Mesendoderm (in vitro differentiated cells): ENCODE results near the gene ABLIM3.
"Not testable (repeated sequence)": the region's sequence is repeated elsewhere in the genome, so short reads cannot be mapped to it uniquely, and the experiment has no call there.

Experiments
- DNase-seq: peaks from one replicate; pipeline ENCODE4 v3.0.0; 2013
- H2AK5ac ChIP-seq: 2 replicates; pipeline ENCODE4 v1.6.1; 2013; ENCODE audit warnings: low read length, inconsistent platforms
- H2BK120ac ChIP-seq: 2 replicates; pipeline ENCODE4 v1.6.1; 2013; ENCODE audit warnings: low read depth, mild to moderate bottlenecking, low read length, moderate library complexity, mixed read lengths
- H2BK15ac ChIP-seq: replicated peaks from 2 replicates; pipeline ENCODE4 v1.6.1; 2013; ENCODE audit warnings: low read depth, mild to moderate bottlenecking, moderate library complexity
- H2BK5ac ChIP-seq: 2 replicates; pipeline ENCODE4 v1.6.1; 2013; ENCODE audit warnings: low read length, inconsistent platforms
- H3K18ac ChIP-seq: 2 replicates; pipeline ENCODE4 v1.6.1; 2013; ENCODE audit warnings: mild to moderate bottlenecking, low read length, mixed read lengths
- H3K23ac ChIP-seq: one replicate; pipeline ENCODE4 v1.6.1; 2013; ENCODE audit warnings: low read length
- H3K27ac ChIP-seq: 2 replicates; pipeline ENCODE4 v1.5.1; 2013; ENCODE audit warnings: low read depth, mild to moderate bottlenecking, inconsistent platforms, low read length, moderate library complexity
- H3K27me3 ChIP-seq: 2 replicates; pipeline ENCODE4 v1.6.1; 2013; ENCODE audit warnings: low read length, control low read depth, mild to moderate bottlenecking, inconsistent platforms; ENCODE audit not compliant: insufficient read depth, poor library complexity
- H3K36me3 ChIP-seq: 2 replicates; pipeline ENCODE4 v1.6.1; 2013; ENCODE audit warnings: low read length, inconsistent platforms; ENCODE audit not compliant: control insufficient read depth, insufficient read depth
- H3K4ac ChIP-seq: one replicate; pipeline ENCODE4 v1.6.1; 2013; ENCODE audit warnings: low read depth, mild to moderate bottlenecking, low read length, moderate library complexity
- H3K4me1 ChIP-seq: 2 replicates; pipeline ENCODE4 v1.6.1; 2013; ENCODE audit warnings: low read depth, low read length, inconsistent platforms; ENCODE audit not compliant: control insufficient read depth
- H3K4me2 ChIP-seq: 2 replicates; pipeline ENCODE4 v1.6.1; 2013; ENCODE audit warnings: low read length
- H3K4me3 ChIP-seq: 2 replicates; pipeline ENCODE4 v1.5.1; 2013; ENCODE audit warnings: mild to moderate bottlenecking, low read length
- H3K56ac ChIP-seq: one replicate; pipeline ENCODE4 v1.6.1; 2013; ENCODE audit warnings: low read length
- H3K79me1 ChIP-seq: 2 replicates; pipeline ENCODE4 v1.6.1; 2013; ENCODE audit warnings: low read length, inconsistent platforms
- H3K79me2 ChIP-seq: 2 replicates; pipeline ENCODE4 v1.6.1; 2013; ENCODE audit warnings: mild to moderate bottlenecking, low read length; ENCODE audit not compliant: control insufficient read depth, insufficient read depth
- H3K9ac ChIP-seq: 2 replicates; pipeline ENCODE4 v1.6.1; 2013; ENCODE audit warnings: low read length, inconsistent platforms
- H4K5ac ChIP-seq: one replicate; pipeline ENCODE4 v1.6.1; 2013; ENCODE audit warnings: low read length
- H4K8ac ChIP-seq: one replicate; pipeline ENCODE4 v1.6.1; 2013; ENCODE audit warnings: low read depth, mild to moderate bottlenecking, control low read depth, low read length, moderate library complexity
- WGBS: extraction: QIAGEN DNeasy Blood & Tissue Kit; methylation state at CpG from one replicate; pipeline ENCODE4 v1.1.7; 2013; ENCODE audit warnings: low lambda C conversion rate, missing lambda C conversion rate; ENCODE audit not compliant: insufficient coverage; ENCODE audit errors: extremely low coverage; 5-methylcytosine and 5-hydroxymethylcytosine counted together

The ABLIM3 gene

DNA sequence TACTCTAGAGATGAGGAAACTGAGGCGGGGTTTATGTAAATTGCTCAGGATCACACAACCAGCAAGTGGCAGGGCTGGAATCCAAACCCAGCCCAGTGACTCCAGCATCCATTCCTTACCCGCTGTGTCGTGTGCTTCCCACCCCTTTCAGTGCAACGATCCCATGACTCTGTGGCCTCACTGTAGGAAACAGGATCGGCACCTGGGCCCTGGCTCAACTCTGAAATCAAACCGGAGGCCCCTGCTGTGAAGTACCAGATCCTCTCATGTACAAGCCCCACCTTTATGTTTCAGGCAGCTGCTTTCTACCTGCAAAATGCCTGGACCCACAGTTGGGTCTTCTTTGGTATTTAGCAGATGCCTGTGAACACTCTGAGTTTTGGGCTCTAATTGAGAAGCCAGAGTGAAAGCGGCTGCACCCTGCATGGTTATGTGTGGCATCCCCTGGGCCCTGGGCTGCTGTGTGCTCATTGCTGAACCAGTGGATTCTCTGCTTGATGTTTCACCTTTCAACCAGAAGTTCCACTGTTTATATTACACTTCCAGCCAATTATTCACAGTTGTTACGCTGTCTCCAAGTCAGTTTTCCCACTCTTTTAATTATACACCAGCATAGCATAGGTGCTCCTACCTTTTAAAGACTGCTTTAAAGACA lies 36.7 kb downstream of the ABLIM3 start:
- H3K4me1 ChIP-seq, result no peaks in the 10 kb centered on the region
- no peak overlapping the region for H3K9ac ChIP-seq
- H2BK120ac ChIP-seq, result no peak overlapping the region
- H3K27ac ChIP-seq, result no peak overlapping the region
- H3K56ac ChIP-seq, result no peak overlapping the region
- H2BK5ac ChIP-seq, result no peak overlapping the region
- H2BK15ac ChIP-seq, result no peak overlapping the region
- no peaks in the 10 kb centered on the region for H3K36me3 ChIP-seq
- H3K18ac ChIP-seq, result no peak overlapping the region
- no peak overlapping the region for H3K4me2 ChIP-seq
- H3K79me1 ChIP-seq, result no peaks in the 10 kb centered on the region
- no CpG with 5 or more reads among the region's 8 CpGs for WGBS
- H4K5ac ChIP-seq, result no peak overlapping the region
- H3K23ac ChIP-seq, result no peak overlapping the region
- no peak overlapping the region for H4K8ac ChIP-seq
- no peak overlapping the region for H2AK5ac ChIP-seq
- H3K79me2 ChIP-seq, result no peaks in the 10 kb centered on the region
- H3K4me3 ChIP-seq, result no peak overlapping the region
- H3K27me3 ChIP-seq, result no peaks in the 10 kb centered on the region
- DNase-seq, result peak; percentile 63
- H3K4ac ChIP-seq, result no peak overlapping the region

DNA sequence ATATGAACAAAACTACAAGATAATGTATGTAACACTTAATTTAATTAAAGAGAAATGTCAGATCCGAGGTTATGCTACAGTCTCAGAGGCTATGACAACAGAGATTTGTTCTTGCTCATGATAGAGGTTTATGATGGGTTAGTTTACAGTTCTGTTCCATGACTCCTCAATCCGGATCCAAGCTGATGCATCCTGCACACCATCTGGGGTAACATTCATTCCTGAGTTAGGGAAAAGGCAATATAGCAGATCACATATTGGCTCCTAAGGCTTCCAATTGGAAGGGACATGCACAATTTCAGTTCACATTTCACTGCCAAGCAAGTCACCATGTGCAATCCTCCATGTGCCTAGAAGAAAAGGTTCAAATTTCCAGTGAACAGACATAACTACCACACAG lies 40.4 kb downstream of the ABLIM3 start:
- Histone ChIP-seq H3K4ac (no peak overlapping the region), H3K18ac (no peak overlapping the region), H3K27ac (no peak overlapping the region), H3K79me1 (no peaks in the 10 kb centered on the region), H3K9ac (no peak overlapping the region), H3K4me3 (no peak overlapping the region), H3K36me3 (no peaks in the 10 kb centered on the region), H3K23ac (no peak overlapping the region), H4K8ac (no peak overlapping the region), H3K27me3 (no peaks in the 10 kb centered on the region), H2BK15ac (no peak overlapping the region), H3K56ac (no peak overlapping the region), H3K4me1 (no peaks in the 10 kb centered on the region), H3K79me2 (no peaks in the 10 kb centered on the region), H2AK5ac (no peak overlapping the region), H4K5ac (no peak overlapping the region), H3K4me2 (no peak overlapping the region), H2BK120ac (no peak overlapping the region), H2BK5ac (no peak overlapping the region)
- no peak for DNase-seq
- no CpG with 5 or more reads among the region's 2 CpGs for WGBS

GRCh38 chr5:149182241-149182640 lies 40.9 kb downstream of the ABLIM3 start:
- H2BK15ac ChIP-seq, result no peak overlapping the region
- no peak overlapping the region for H3K4me3 ChIP-seq
- no peak overlapping the region for H3K18ac ChIP-seq
- no peaks in the 10 kb centered on the region for H3K4me1 ChIP-seq
- DNase-seq, result no peak
- H3K4me2 ChIP-seq, result no peak overlapping the region
- no peak overlapping the region for H3K23ac ChIP-seq
- no peak overlapping the region for H3K4ac ChIP-seq
- H3K79me2 ChIP-seq, result no peaks in the 10 kb centered on the region
- H3K27me3 ChIP-seq, result no peaks in the 10 kb centered on the region
- H4K5ac ChIP-seq, result no peak overlapping the region
- H2AK5ac ChIP-seq, result no peak overlapping the region
- no peak overlapping the region for H3K27ac ChIP-seq
- WGBS, result no CpG with 5 or more reads among the region's 1 CpG
- H3K9ac ChIP-seq, result no peak overlapping the region
- no peak overlapping the region for H3K56ac ChIP-seq
- H2BK5ac ChIP-seq, result no peak overlapping the region
- no peaks in the 10 kb centered on the region for H3K79me1 ChIP-seq
- H3K36me3 ChIP-seq, result no peaks in the 10 kb centered on the region
- H4K8ac ChIP-seq, result no peak overlapping the region
- H2BK120ac ChIP-seq, result no peak overlapping the region

GRCh38 chr5:149185067-149185466 lies 43.8 kb downstream of the ABLIM3 start:
- no peak overlapping the region for H2AK5ac ChIP-seq
- H2BK120ac ChIP-seq, result no peak overlapping the region
- H3K18ac ChIP-seq, result no peak overlapping the region
- no peak overlapping the region for H3K4ac ChIP-seq
- no peaks in the 10 kb centered on the region for H3K79me2 ChIP-seq
- no peak overlapping the region for H3K4me3 ChIP-seq
- H3K27me3 ChIP-seq, result no peaks in the 10 kb centered on the region
- no peak overlapping the region for H3K23ac ChIP-seq
- no peak overlapping the region for H4K5ac ChIP-seq
- no peak overlapping the region for H2BK15ac ChIP-seq
- H4K8ac ChIP-seq, result no peak overlapping the region
- WGBS, result no CpG with 5 or more reads among the region's 3 CpGs
- H3K9ac ChIP-seq, result no peak overlapping the region
- H3K4me2 ChIP-seq, result no peak overlapping the region
- H3K27ac ChIP-seq, result no peak overlapping the region
- H3K56ac ChIP-seq, result no peak overlapping the region
- H3K79me1 ChIP-seq, result no peaks in the 10 kb centered on the region
- H2BK5ac ChIP-seq, result no peak overlapping the region
- no peak for DNase-seq
- no peaks in the 10 kb centered on the region for H3K36me3 ChIP-seq
- no peaks in the 10 kb centered on the region for H3K4me1 ChIP-seq

GRCh38 chr5:149186506-149186905 lies 45.2 kb downstream of the ABLIM3 start:
- Histone ChIP-seq H4K5ac (no peak overlapping the region), H3K79me2 (no peaks in the 10 kb centered on the region), H3K9ac (no peak overlapping the region), H3K36me3 (no peaks in the 10 kb centered on the region), H2BK15ac (no peak overlapping the region), H3K23ac (no peak overlapping the region), H2AK5ac (no peak overlapping the region), H3K27ac (no peak overlapping the region), H3K4ac (no peak overlapping the region), H3K56ac (no peak overlapping the region), H2BK5ac (no peak overlapping the region), H3K79me1 (no peaks in the 10 kb centered on the region), H3K4me2 (no peak overlapping the region), H3K18ac (no peak overlapping the region), H3K4me1 (no peaks in the 10 kb centered on the region), H4K8ac (no peak overlapping the region), H3K4me3 (no peak overlapping the region), H2BK120ac (no peak overlapping the region), H3K27me3 (no peaks in the 10 kb centered on the region)
- WGBS, result no CpG with 5 or more reads among the region's 2 CpGs
- no peak for DNase-seq

DNA sequence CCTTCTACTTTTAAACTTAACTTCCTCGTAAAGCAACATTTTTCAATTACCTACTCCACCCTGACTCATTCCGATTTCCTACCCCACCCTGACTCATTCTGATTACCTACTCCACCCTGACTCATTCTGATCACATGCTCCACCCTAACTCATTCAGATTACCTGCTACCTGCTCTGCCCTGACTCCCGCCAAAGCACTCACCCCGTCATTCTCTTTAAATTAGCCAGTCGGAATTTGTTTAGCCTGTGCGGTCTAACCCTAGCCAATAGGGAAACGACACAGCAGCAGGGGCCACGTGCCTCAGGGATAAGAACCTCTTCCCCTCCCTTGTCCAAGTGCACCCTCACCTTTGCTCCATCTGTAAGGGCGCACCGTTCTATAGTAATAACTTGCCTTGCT lies 46.3 kb downstream of the ABLIM3 start:
- H3K27ac ChIP-seq, H3K23ac ChIP-seq, H3K27me3 ChIP-seq, H3K56ac ChIP-seq, H4K5ac ChIP-seq, H3K4ac ChIP-seq, H2BK120ac ChIP-seq, H3K9ac ChIP-seq, H3K18ac ChIP-seq, H3K79me2 ChIP-seq, H2BK5ac ChIP-seq, H3K4me3 ChIP-seq, H3K36me3 ChIP-seq, H2BK15ac ChIP-seq, H3K4me1 ChIP-seq, H2AK5ac ChIP-seq, H3K4me2 ChIP-seq, H4K8ac ChIP-seq, H3K79me1 ChIP-seq: not testable (repeated sequence)
- no CpG with 5 or more reads among the region's 10 CpGs for whole genome bisulfite sequencing
- peak; percentile 16 for DNase-seq
